RPMI8226 (cell line): ENCODE measurements around the gene FKBP15.
"Not testable (repeated sequence)": the region's sequence is repeated elsewhere in the genome, so short reads cannot be mapped to it uniquely, and the experiment has no call there.

Experiments used
- DNase-seq: peaks from one replicate; pipeline ENCODE4 v3.0.0-alpha.2; 2015

Gene FKBP15, protein sequence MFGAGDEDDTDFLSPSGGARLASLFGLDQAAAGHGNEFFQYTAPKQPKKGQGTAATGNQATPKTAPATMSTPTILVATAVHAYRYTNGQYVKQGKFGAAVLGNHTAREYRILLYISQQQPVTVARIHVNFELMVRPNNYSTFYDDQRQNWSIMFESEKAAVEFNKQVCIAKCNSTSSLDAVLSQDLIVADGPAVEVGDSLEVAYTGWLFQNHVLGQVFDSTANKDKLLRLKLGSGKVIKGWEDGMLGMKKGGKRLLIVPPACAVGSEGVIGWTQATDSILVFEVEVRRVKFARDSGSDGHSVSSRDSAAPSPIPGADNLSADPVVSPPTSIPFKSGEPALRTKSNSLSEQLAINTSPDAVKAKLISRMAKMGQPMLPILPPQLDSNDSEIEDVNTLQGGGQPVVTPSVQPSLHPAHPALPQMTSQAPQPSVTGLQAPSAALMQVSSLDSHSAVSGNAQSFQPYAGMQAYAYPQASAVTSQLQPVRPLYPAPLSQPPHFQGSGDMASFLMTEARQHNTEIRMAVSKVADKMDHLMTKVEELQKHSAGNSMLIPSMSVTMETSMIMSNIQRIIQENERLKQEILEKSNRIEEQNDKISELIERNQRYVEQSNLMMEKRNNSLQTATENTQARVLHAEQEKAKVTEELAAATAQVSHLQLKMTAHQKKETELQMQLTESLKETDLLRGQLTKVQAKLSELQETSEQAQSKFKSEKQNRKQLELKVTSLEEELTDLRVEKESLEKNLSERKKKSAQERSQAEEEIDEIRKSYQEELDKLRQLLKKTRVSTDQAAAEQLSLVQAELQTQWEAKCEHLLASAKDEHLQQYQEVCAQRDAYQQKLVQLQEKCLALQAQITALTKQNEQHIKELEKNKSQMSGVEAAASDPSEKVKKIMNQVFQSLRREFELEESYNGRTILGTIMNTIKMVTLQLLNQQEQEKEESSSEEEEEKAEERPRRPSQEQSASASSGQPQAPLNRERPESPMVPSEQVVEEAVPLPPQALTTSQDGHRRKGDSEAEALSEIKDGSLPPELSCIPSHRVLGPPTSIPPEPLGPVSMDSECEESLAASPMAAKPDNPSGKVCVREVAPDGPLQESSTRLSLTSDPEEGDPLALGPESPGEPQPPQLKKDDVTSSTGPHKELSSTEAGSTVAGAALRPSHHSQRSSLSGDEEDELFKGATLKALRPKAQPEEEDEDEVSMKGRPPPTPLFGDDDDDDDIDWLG

DNA sequence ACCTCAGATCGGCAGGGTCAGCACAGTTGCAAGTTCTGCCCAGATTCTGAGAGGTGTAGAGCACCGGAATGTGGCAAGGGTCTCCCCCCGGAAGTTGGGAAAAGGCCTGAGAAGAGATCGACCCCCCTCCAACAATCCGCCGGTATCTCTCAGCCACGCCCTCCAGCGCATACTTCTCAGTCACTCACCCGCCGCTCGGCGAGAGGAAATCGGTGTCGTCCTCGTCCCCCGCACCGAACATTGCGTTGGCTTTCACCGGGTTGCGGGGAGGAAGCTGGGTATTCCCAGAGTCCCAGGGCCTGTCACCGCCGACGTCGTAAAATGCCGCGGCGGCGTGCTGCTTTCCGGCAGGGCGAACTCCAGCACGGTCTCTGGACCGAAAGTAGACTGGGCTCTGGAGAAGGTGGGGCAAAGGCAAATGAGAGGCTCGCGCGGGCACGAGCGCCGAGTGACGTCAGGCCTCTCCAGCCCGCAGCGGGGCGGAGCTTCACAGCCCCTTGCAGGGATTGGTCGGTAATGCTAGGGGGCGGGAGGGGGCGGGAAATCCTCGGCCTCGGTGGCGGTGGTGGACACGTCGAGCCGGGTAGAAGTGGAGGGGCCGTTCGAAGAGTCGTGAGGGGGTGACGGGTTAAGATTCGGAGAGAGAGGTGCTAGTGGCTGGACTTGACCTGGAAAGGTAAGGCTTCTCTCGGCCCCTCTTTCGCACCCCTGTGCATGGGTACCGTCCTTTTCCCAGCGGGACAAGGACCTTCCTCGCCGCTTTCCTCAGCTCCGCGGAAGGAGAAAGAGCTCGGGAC lies at the start of gene FKBP15, which contains the start of gene SLC31A1:
TSS of gene FKBP15 (minus strand) at position 275 of the 797 bp plus-strand sequence. CDS start at position 241, 34 bp downstream.
TSS of gene SLC31A1 (plus strand) at position 542 of the 797 bp plus-strand sequence. CDS start 34,605 bp downstream, outside the sequence.
- peak; percentile 96 for DNase-seq

- DNase-seq = no peak
Observed at GRCh38 chr9:113269871-113270270, 48.8 kb upstream of the FKBP15 start.

- no peak for DNase-seq
Observed at GRCh38 chr9:113269355-113269754, 48.3 kb upstream of the FKBP15 start.

GRCh38 chr9:113267911-113268566 lies 47.0 kb upstream of the FKBP15 start:
- DNase-seq = no peak

- DNase-seq = no peak
Observed at GRCh38 chr9:113266174-113266573, 45.1 kb upstream of the FKBP15 start.

GRCh38 chr9:113261917-113262671 lies 41.0 kb upstream of the FKBP15 start:
- no peak for DNase-seq

- DNase-seq = no peak
Observed at GRCh38 chr9:113258282-113258681, 37.2 kb upstream of the FKBP15 start.

DNA sequence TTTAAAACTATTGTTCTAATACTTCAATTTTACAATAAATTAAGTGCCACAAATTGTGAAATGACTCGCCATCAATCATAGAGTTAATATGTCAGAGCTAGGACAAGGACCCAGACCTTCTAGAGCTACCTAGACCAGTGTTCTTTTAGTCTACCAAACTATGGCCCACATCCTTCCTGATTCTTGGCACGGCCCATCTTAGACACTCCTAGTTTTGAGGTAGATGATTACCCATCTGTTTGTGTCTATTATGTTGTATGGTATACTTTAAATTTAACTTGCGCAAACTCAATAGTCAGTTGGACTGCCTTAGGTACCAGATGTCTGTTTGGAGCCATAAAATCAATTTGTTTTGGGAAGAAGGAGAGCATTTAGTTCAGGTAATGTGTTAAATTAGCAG lies 36.8 kb upstream of the FKBP15 start:
- DNase-seq = no peak

DNA sequence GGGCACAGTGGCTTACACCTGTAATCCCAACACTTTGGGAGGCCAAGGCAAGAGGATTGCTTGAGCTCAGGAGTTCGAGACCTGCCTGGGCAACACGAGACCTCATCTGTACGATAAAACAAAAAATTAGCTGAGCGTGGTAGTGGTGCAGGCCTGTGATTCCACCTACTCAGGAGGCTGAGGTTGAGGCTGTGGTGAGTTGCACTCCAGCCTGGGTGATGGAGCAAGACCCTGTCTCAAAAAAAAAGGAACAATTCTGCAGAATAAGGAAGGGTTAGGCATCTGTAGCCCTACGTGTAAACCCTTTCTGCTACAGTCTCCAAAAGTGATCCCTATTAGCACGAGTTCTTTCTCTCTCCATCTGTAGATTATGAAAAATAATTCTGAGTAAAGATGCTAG lies 34.4 kb upstream of the FKBP15 start:
- no peak for DNase-seq

- no peak for DNase-seq
Observed at GRCh38 chr9:113254991-113255390, 33.9 kb upstream of the FKBP15 start.

- DNase-seq = no peak
Observed at GRCh38 chr9:113250807-113251206, 29.7 kb upstream of the FKBP15 start.

- not testable (repeated sequence) for DNase-seq
Observed at GRCh38 chr9:113249661-113250060, 28.6 kb upstream of the FKBP15 start.

DNA sequence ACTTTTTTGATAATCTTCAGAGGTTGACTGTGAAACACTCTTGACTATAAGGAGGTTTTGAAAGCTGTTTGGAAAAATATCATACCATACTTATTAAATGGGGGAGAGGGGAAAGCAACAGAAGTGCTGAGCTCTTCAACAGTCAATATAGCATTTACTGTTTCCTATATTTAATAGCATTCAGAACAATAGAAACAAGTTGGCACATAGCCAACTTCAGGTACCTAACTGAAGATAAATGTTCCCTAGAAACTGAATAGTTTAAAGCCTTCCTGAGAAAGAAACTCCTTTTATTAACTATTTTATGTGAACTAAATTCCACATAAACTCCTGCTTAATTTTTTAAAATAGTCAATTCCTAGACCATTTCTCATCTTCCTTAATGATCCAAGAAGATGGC lies 26.6 kb upstream of the FKBP15 start:
- DNase-seq = no peak

GRCh38 chr9:113246928-113247327 lies 25.9 kb upstream of the FKBP15 start:
- no peak for DNase-seq

DNA sequence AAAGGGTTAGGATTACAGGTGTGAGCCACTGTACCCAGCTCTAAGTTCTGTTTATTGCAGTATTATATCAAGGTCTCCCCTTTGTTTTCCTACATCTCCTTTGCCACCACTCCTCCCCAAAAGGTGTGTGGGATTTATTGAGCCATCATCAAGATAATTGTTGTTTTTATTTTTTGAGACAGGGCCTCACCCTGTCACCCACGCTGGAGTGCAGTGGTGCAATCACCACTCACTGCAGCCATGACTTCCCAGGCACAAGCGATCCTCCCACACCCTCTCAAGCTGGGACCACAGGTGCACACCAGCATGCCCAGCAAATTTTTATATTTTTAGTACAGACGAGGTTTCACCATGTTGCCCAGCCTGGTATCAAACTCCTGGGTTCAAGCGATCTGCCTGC lies 24.8 kb upstream of the FKBP15 start:
- no peak for DNase-seq

DNA sequence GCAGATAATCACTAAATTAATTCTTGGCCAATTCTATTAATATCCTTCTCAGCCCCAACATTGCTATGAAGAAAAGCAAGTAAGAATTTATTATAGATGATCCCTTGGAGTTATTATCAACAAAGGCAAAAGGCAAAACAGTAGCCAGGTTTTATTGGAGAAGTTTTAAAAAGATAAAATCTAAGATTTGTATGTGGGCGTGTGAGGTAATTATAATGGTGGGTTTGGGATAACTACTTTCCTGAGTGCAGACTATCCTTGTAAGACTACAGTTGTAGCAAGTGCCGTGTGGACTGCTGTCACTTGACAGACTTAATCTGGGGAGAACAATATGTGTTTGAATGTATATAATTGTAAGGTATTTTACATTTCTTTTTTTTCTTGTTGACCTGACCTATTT lies 23.5 kb upstream of the FKBP15 start:
- DNase-seq = no peak

DNA sequence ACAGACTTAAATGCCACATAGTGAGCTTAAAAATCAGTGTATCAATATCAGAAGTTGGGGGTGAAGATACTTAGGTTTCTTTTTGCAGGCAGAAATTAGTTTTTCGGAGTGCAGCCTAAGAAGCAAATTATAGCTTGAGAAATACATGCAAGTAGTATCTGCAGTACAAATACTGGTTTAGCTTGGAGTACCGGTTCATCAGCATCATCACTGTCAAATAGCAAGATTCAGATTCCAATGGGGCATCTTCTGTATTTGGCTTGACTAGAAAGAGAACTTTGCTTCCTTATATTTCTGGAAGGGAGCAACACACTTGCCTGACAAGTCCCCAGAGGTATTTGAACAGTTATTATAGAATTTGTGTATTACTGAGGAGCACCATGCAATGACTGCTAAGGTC lies 20.1 kb upstream of the FKBP15 start:
- no peak for DNase-seq

DNA sequence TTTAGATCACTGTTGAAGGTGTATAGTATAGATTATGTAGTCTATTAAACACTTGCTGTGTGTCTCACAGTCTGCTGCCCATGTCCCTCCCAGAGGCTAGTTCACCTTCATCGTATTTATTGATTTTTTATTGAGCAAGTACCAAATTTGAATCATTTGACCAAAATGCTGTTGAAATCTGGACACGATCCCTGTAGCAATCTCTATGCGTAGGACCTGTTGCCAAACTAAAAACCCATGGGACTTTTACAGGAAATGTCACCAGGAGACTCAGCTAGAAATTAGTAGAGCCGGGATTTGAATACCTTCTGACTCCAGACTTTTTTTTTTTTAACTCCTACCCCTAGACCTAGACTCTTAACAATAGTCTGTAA lies 17.8 kb upstream of the FKBP15 start:
- DNase-seq = no peak

GRCh38 chr9:113238202-113238858 lies 17.3 kb upstream of the FKBP15 start:
- no peak for DNase-seq

DNA sequence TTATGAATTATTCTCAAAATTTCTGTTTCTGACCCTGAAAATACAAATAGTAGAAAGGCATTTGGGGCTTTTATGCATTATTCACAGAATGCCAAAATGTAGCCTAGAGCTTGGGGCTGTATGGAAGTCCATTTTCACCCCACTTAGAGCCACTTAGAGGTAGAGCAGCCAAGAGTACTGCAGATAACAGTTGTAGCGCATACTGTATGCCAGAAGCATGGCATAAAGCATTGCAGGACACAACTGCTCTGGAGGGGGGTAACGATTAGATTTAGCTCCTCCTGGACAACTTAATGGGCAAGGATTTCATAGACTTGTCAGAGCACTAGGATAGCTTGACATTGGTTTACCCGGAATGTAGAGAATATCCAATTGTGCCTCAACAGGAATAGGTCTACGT lies 15.9 kb upstream of the FKBP15 start:
- DNase-seq = no peak
